Calu3 (cell line): ENCODE data around the gene TSPAN5. TPM values are rescaled to one million over a fixed set of nuclear protein-coding genes. Genes with fewer than 3 reads are reported as not detected.

Experiments used
- BruUV-seq: library from RNA; stranded (reverse); fragments of 400-500 nt; replicated peaks from 2 replicates; lab custom pipeline; 2021; lab: Mats Ljungman, UMichigan
- CTCF ChIA-PET: fragments of 300-600 bp; sonication (Branson Sonifier 250); formaldehyde crosslinking; loops from one replicate; lab custom pipeline; 2022; ENCODE audit warnings: antibody characterized with exemption; lab: Charles Lee
- DNase-seq: peaks from one replicate; pipeline ENCODE4 v3.0.0; 2022
- H3K27ac Mint-ChIP-seq: one replicate; pipeline ENCODE4 v1.8.0; 2022; ENCODE audit warnings: mixed read lengths; ENCODE audit not compliant: unreplicated experiment
- H3K27me3 Mint-ChIP-seq: one replicate; pipeline ENCODE4 v1.8.0; 2022; ENCODE audit warnings: mixed read lengths; ENCODE audit not compliant: unreplicated experiment
- H3K36me3 Mint-ChIP-seq: one replicate; pipeline ENCODE4 v1.8.0; 2022; ENCODE audit warnings: mild to moderate bottlenecking, moderate library complexity, mixed read lengths; ENCODE audit not compliant: insufficient read depth, unreplicated experiment
- H3K4me1 Mint-ChIP-seq: one replicate; pipeline ENCODE4 v1.8.0; 2022; ENCODE audit warnings: mild to moderate bottlenecking, low read depth, mixed read lengths; ENCODE audit not compliant: unreplicated experiment
- H3K4me3 Mint-ChIP-seq: one replicate; pipeline ENCODE4 v1.8.0; 2022; ENCODE audit warnings: mild to moderate bottlenecking, low read depth, moderate library complexity, mixed read lengths; ENCODE audit not compliant: unreplicated experiment
- H3K9me3 Mint-ChIP-seq: one replicate; pipeline ENCODE4 v1.8.0; 2022; ENCODE audit warnings: low read depth, mixed read lengths; ENCODE audit not compliant: unreplicated experiment
- intact Hi-C: fragments of 100-400 bp; cut with micrococcal nuclease; formaldehyde crosslinking; loops from one replicate; pipeline ENCODE4 v1.10.0; 2022; ENCODE audit not compliant: unreplicated experiment
- total RNA-seq: library from RNA; stranded (reverse); gene quantifications from 2 replicates; pipeline ENCODE4 v1.2.3, GENCODE V29; 2022
- TF ChIP-seq, protein P1 (sequence below): fragments of 200-600 bp; IDR thresholded peaks from one replicate; pipeline ENCODE4 v1.8.0; 2022; ENCODE audit warnings: antibody characterized with exemption; ENCODE audit not compliant: unreplicated experiment

TSPAN5 gene
- total RNA-seq, 1 experiment from 2014 or later: 4.8 TPM

DNA sequence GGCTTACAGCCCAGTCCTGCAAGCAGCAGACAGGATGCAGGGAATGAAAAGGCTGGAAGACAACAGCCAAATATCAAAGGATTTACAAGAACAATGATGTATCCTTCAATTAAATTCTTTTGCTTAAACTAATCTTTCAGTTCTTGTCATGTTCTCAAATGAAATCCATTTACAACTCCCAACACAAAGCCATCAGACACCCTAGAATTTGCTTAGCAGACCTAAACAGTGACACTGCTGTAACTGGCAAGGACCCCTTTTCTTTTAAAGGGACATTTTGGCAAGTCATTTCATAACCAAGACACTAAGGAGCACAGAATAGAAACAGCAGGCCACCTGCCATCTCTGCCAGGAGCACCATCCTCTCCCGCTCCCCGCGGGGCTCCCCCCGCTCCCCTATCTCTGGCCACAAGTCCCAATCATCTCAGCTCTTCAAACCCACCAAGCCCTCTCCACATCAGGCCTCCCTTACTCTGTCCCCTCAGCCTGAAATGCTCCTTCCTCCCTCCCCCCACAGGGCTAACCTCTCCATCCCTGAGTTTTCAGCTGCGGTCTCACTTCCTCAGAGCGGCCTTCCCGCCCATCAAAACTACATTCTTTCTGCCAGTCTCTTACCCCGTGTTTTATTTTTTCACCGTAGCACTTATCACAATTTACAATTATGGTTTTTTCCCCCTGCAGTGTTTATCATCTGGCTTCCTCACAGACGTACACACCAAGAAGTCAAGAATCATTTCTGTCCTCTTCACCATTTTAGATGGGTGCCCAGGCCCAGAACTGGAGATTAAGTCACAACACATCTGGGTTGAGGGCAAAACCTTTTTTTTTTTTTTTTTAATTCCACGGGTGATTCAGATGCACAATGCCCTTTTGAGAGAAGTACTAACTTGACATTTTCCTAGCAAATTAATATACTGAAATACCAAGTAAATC lies 45.8 kb downstream of the TSPAN5 start:
- CTCF ChIA-PET: no interaction called here
- H3K9me3 Mint-ChIP-seq: no peaks in the 10 kb centered on the region
- H3K27ac Mint-ChIP-seq: no peak overlapping the region
- H3K4me3 Mint-ChIP-seq: no peak overlapping the region
- no peaks in the 10 kb centered on the region for H3K4me1 Mint-ChIP-seq
- TF ChIP-seq, protein P1, sequence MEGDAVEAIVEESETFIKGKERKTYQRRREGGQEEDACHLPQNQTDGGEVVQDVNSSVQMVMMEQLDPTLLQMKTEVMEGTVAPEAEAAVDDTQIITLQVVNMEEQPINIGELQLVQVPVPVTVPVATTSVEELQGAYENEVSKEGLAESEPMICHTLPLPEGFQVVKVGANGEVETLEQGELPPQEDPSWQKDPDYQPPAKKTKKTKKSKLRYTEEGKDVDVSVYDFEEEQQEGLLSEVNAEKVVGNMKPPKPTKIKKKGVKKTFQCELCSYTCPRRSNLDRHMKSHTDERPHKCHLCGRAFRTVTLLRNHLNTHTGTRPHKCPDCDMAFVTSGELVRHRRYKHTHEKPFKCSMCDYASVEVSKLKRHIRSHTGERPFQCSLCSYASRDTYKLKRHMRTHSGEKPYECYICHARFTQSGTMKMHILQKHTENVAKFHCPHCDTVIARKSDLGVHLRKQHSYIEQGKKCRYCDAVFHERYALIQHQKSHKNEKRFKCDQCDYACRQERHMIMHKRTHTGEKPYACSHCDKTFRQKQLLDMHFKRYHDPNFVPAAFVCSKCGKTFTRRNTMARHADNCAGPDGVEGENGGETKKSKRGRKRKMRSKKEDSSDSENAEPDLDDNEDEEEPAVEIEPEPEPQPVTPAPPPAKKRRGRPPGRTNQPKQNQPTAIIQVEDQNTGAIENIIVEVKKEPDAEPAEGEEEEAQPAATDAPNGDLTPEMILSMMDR: no peak
- DNase-seq: no peak
- H3K27me3 Mint-ChIP-seq: no peaks in the 10 kb centered on the region
- intact Hi-C loops: no loop called here
- no peaks in the 10 kb centered on the region for H3K36me3 Mint-ChIP-seq
- no TSS peak for BruUV-seq

DNA sequence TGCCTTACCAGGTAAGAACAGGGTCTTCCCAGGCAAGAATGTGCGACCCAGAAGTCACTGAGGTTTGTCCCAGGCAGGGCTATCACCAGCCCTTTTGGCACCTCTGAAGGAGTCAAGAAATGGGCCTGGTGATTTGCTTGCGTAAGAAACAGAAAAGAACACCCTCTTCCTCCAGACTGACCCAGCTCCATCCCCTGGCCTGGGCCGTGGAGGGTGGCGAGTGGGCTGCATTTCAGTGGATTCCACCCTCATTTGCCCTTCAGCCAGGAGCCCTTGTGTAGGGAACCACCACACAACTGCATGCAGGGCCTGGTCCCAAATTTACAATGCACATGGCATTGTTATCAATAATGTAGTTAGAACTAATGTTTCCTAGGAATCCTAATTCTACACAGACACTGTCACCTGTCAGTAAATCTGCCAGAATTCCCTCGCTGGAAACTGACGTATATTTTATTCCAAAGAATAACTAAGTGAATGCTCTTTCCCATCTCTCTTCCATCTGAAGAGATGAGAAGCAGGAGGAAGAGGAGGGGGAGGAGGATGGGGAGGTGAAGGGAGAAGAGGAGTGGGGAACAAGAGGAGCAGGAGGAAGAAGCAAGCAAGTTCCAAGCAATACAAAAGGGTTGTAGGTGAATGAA lies 46.6 kb downstream of the TSPAN5 start:
- Mint-ChIP-seq H3K9me3 (no peaks in the 10 kb centered on the region), H3K4me3 (no peak overlapping the region), H3K27me3 (no peaks in the 10 kb centered on the region), H3K36me3 (no peaks in the 10 kb centered on the region), H3K27ac (no peak overlapping the region), H3K4me1 (no peaks in the 10 kb centered on the region)
- DNase-seq: no peak
- TF ChIP-seq, protein P1: no peak
- CTCF ChIA-PET: no interaction called here
- intact Hi-C loops: no loop called here
- BruUV-seq: no TSS peak

DNA sequence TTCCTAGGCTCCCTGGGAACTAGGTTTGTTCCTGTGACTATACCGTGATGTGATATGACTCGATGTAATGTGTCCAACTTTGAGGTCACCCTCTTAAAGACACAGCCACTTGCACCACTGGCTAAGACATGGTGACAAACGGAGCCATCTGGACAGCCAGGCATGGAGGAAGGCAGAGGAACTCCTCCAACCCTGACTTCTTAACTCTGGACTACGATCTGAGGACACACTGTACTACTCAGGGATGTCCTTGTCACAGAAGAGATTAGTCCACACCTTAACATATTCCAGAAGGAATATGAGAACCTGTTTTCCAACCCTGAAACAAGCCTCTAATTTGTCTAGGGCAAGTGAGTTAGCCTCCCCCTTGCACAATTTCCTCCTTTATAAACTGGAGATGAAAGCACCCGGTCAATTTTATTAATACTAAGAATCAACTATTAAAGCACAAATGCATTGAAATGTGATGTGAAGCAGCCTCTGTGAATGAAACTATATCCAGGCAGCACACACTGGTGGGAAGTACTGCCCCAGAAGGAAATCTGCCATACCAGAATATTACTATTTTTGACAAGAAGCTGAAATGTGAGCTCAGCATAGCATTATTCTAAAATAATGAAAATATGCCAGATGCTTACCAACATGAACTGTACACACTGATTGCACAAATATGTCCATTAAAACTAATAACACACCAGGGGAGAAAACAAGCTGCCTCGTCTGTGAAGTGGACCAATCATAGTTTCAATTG lies 47.3 kb downstream of the TSPAN5 start:
- no peaks in the 10 kb centered on the region for H3K9me3 Mint-ChIP-seq
- BruUV-seq: no TSS peak
- no peak overlapping the region for H3K27ac Mint-ChIP-seq
- no peaks in the 10 kb centered on the region for H3K4me1 Mint-ChIP-seq
- no peaks in the 10 kb centered on the region for H3K36me3 Mint-ChIP-seq
- TF ChIP-seq, protein P1: no peak
- H3K4me3 Mint-ChIP-seq: no peak overlapping the region
- intact Hi-C loops: no loop called here
- no peak for DNase-seq
- H3K27me3 Mint-ChIP-seq: no peaks in the 10 kb centered on the region
- CTCF ChIA-PET: no interaction called here

DNA sequence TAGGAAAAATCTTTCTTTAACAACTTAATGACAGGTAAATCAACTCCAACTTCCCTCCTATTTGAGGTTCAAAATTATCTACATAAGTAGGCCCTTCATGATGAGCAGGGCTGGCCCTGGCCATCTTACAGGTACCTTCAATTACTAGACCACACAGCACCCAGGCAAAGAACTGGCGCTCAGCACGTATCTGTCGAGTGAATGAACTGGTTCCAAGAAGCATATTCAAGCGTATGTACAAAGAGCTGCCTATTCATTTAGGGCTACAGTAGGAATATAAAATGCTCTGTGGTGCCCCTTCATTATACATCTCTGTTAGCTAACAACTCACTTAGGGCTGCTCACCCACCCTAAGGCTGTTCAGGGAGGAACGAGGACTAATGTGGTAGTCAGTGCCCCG lies 48.0 kb downstream of the TSPAN5 start:
- TF ChIP-seq, protein P1: no peak
- Mint-ChIP-seq H3K36me3 (no peaks in the 10 kb centered on the region), H3K27me3 (no peaks in the 10 kb centered on the region), H3K4me1 (no peaks in the 10 kb centered on the region), H3K9me3 (no peaks in the 10 kb centered on the region), H3K27ac (no peak overlapping the region), H3K4me3 (no peak overlapping the region)
- CTCF ChIA-PET: no interaction called here
- intact Hi-C loops: no loop called here
- BruUV-seq: no TSS peak
- DNase-seq: no peak
